HepG2 (cell line): ENCODE measurements around the gene MED12L. TPM values are rescaled to one million over a fixed set of nuclear protein-coding genes. Genes with fewer than 3 reads are reported as not detected.

Experiments used
- ATAC-seq: fragments of 200-7000 bp; cut with Tn5 transposase; 3 replicates; pipeline ENCODE4 v1.9.1; 2020; ENCODE audit warnings: mild to moderate bottlenecking, moderate library complexity
- BruUV-seq: library from RNA; stranded (reverse); fragments of 400-500 nt; replicated peaks from 2 replicates; lab custom pipeline; 2021; lab: Mats Ljungman, UMichigan
- CTCF ChIA-PET: fragments of 300-600 bp; formaldehyde crosslinking; extraction: SDS; loops from one replicate; lab custom pipeline; 2021; ENCODE audit warnings: low total read pairs, inconsistent platforms, low intra/inter-chr PET ratio; lab: Yijun Ruan, JAX
- POLR2A ChIA-PET: fragments of 350-600 bp; sonication (Branson Sonifier 250); formaldehyde crosslinking; loops from one replicate; lab custom pipeline; 2020; ENCODE audit warnings: antibody characterized with exemption, inconsistent platforms; lab: Yijun Ruan, JAX
- DNase-seq: peaks from one replicate; pipeline ENCODE4 v3.0.0-alpha.2; 2015; ENCODE audit warnings: low spot score
- FAIRE-seq: peaks from 3 replicates; lab custom pipeline; 2011; peaks lifted over from hg19 to GRCh38; lab: Jason Lieb, UNC
- H2AFZ ChIP-seq: one replicate; pipeline ENCODE4 v1.6.1; 2011; ENCODE audit warnings: low read length, inconsistent platforms
- H3K27ac ChIP-seq: fragments of 300-600 bp; 3 replicates; pipeline ENCODE4 v1.8.0; 2011; ENCODE audit warnings: mixed run types, mild to moderate bottlenecking, mixed read lengths, low read length, inconsistent platforms; ENCODE audit not compliant: insufficient read depth; ENCODE audit errors: extremely low read length
- H3K27me3 ChIP-seq, 2 experiments: fragments of 200-600 bp in 1 of 2; 2 replicates in 1 of 2; 3 replicates in 1 of 2; pipeline versions ENCODE4 v1.6.0 to v1.8.0; 2011; ENCODE audit warnings: low read length in 2 of 2, mild to moderate bottlenecking in 2 of 2, moderate library complexity in 2 of 2, inconsistent platforms in 1 of 2; ENCODE audit not compliant: insufficient read depth in 2 of 2, control insufficient read depth in 1 of 2
- H3K36me3 ChIP-seq, 2 experiments: fragments of 200-600 bp in 1 of 2; replicated peaks in 1 of 2; 2 replicates in 1 of 2; 3 replicates in 1 of 2; pipeline versions ENCODE4 v1.5.1 to v1.8.0; 2011; ENCODE audit warnings: low read length in 2 of 2, inconsistent platforms in 1 of 2; ENCODE audit not compliant: insufficient read depth in 2 of 2, control insufficient read depth in 1 of 2
- H3K4me1 ChIP-seq: 2 replicates; pipeline ENCODE4 v1.5.1; 2012; ENCODE audit warnings: low read length, inconsistent platforms; ENCODE audit not compliant: insufficient read depth
- H3K4me2 ChIP-seq: 2 replicates; pipeline ENCODE4 v1.6.0; 2011; ENCODE audit warnings: low read depth, low read length, inconsistent platforms
- H3K4me3 ChIP-seq, 3 experiments: fragments of 200-600 bp in 1 of 3; sonication (generic), shearing (Covaris generic) in 1 of 3; replicated peaks in 1 of 3; 2 replicates each; pipeline ENCODE4 v1.5.1; 2011 to 2016; ENCODE audit warnings: low read length in 3 of 3, inconsistent platforms in 2 of 3, low read depth in 2 of 3, mild to moderate bottlenecking in 2 of 3, control low read depth in 1 of 3, mixed read lengths in 1 of 3; ENCODE audit not compliant: insufficient read depth in 1 of 3
- H3K79me2 ChIP-seq: one replicate; pipeline ENCODE4 v1.6.1; 2011; ENCODE audit warnings: low read length, inconsistent platforms; ENCODE audit not compliant: insufficient read depth
- H3K9ac ChIP-seq: 2 replicates; pipeline ENCODE4 v1.6.0; 2011; ENCODE audit warnings: mild to moderate bottlenecking, low read depth, low read length, inconsistent platforms; ENCODE audit not compliant: insufficient read depth
- H3K9me3 ChIP-seq: 2 replicates; pipeline ENCODE4 v1.5.1; 2012; ENCODE audit warnings: mild to moderate bottlenecking, low read length
- H4K20me1 ChIP-seq: 2 replicates; pipeline ENCODE4 v1.6.0; 2011; ENCODE audit warnings: inconsistent platforms, mild to moderate bottlenecking, low read length, moderate library complexity; ENCODE audit not compliant: insufficient read depth
- JUND ChIP-seq: sonication (generic); formaldehyde crosslinking; IDR thresholded peaks from 2 replicates; pipeline ENCODE4 v1.8.0; 2022; ENCODE audit warnings: mild to moderate bottlenecking, missing genetic modification reagents
- KAT8 ChIP-seq: IDR thresholded peaks from 2 replicates; pipeline ENCODE4 v1.6.1; 2016; ENCODE audit warnings: missing genetic modification reagents, missing compliant biosample characterization
- MTF1 ChIP-seq: sonication (generic); formaldehyde crosslinking; IDR thresholded peaks from 2 replicates; pipeline ENCODE4 v1.5.0; 2020; ENCODE audit warnings: missing genetic modification reagents
- NFKB2 ChIP-seq: sonication (generic); formaldehyde crosslinking; IDR thresholded peaks from 2 replicates; pipeline ENCODE4 v1.4.0; 2020; ENCODE audit warnings: missing genetic modification reagents, borderline replicate concordance
- SAP130 ChIP-seq: IDR thresholded peaks from 2 replicates; pipeline ENCODE4 v1.6.1; 2016; ENCODE audit warnings: low read depth
- SIX4 ChIP-seq: sonication (generic); formaldehyde crosslinking; IDR thresholded peaks from 2 replicates; pipeline ENCODE4 v1.4.0; 2020; ENCODE audit warnings: missing genetic modification reagents
- SMARCC2 ChIP-seq: fragments of 450-650 bp; IDR thresholded peaks from 2 replicates; pipeline ENCODE4 v1.6.1; 2017; ENCODE audit warnings: antibody characterized with exemption, mild to moderate bottlenecking
- ZBTB3 ChIP-seq: sonication (generic); formaldehyde crosslinking; IDR thresholded peaks from 2 replicates; pipeline ENCODE4 v1.4.0; 2020; ENCODE audit warnings: low read depth, mild to moderate bottlenecking, moderate library complexity, missing genetic modification reagents, borderline replicate concordance
- ZNF274 ChIP-seq: sonication (generic); formaldehyde crosslinking; IDR thresholded peaks from 2 replicates; pipeline ENCODE4 v1.5.1; 2020; ENCODE audit warnings: mild to moderate bottlenecking, missing genetic modification reagents
- WGBS: methylation state at CpG from one replicate; pipeline ENCODE4 v1.1.6; 2017; ENCODE audit warnings: low lambda C conversion rate; 5-methylcytosine and 5-hydroxymethylcytosine counted together
- in situ Hi-C: cut with HindIII; loops from 2 replicates; pipeline ENCODE4 v1.10.0; 2017; ENCODE audit warnings: low pct_unique_long_range_greater_than_20kb; ENCODE audit not compliant: extremely low pct_ligation_motif_present
- intact Hi-C: fragments of 100-400 bp; cut with micrococcal nuclease; formaldehyde crosslinking; loops from one replicate; pipeline ENCODE4 v1.10.0; 2022; ENCODE audit not compliant: unreplicated experiment
- polyA plus RNA-seq, 8 experiments: library from polyadenylated mRNA; depleted of rRNA in 3 of 8; stranded (reverse) in 7 of 8; unstranded in 1 of 8; fragments of >200 nt; fragmentation: Illumina TruSeq in 4 of 8; extraction: Trizol in 4 of 8; gene quantifications; 2 replicates each; pipeline versions ENCODE4 v1.2.1 to v1.2.3, GENCODE V29; 2011 to 2016; ENCODE audit warnings: low read depth in 4 of 8, missing spikeins in 1 of 8, mixed read lengths in 1 of 8; ENCODE audit not compliant: insufficient read depth in 1 of 8
- total RNA-seq, 5 experiments: library from RNA; depleted of rRNA; stranded (reverse); fragments of >200 nt; fragmentation: Illumina TruSeq; extraction: Trizol; gene quantifications; 2 replicates each; pipeline ENCODE4 v1.2.3, GENCODE V29; 2016; ENCODE audit warnings: low read depth in 1 of 5
- TF ChIP-seq, protein P1 (sequence below): sonication (generic); formaldehyde crosslinking; IDR thresholded peaks from 2 replicates; pipeline ENCODE4 v1.4.0; 2020; ENCODE audit warnings: mild to moderate bottlenecking, missing genetic modification reagents
- TF ChIP-seq, protein P2 (sequence below): sonication (generic); formaldehyde crosslinking; IDR thresholded peaks from 2 replicates; pipeline ENCODE4 v1.4.0; 2020; ENCODE audit warnings: mild to moderate bottlenecking, missing genetic modification reagents, borderline replicate concordance

The MED12L gene
- total and polyA plus RNA-seq, 2 of the 13 experiments (the other 11 are each of a cell fraction or from before 2014, with no cell fraction given): 0.07 to 0.64 TPM

DNA sequence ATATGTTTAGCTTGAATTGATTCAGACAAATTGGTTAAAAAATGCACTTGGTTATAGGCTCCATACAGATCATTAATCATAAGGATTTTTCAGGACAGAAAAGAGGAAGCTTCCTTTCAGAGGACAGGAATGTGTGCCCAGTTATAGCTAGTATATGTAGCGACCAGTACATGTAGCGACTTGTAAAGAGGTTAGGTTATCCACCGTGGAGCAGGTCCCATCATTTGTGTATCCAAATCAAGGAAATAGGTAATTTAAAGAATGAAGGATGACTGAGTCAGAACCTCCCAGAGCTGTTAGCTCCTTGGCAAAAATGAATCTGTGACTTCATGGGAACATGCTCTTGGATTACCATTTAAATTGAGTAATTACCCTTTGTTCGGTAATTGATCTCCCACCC lies 314.9 kb downstream of the MED12L start:
- FAIRE-seq (no peak), DNase-seq (no peak), ATAC-seq (no peak)
- H3K36me3 ChIP-seq: no peaks in the 10 kb centered on the region
- H3K9me3 ChIP-seq: no peaks in the 10 kb centered on the region
- BruUV-seq: no TSS peak
- intact Hi-C loops (no loop called here), in situ Hi-C loops (no loop called here)
- no peak overlapping the region for H3K4me2 ChIP-seq
- 45% methylated on average over 4 of the region's 4 CpGs for WGBS
- H3K27ac ChIP-seq: no peak overlapping the region
- H3K4me3 ChIP-seq: no peak overlapping the region
- TF ChIP-seq ZBTB3 (CRISPR knock-in tag) (no peak), MTF1 (CRISPR knock-in tag) (no peak), SMARCC2 (no peak), SIX4 (no peak), JUND (no peak), NFKB2 (CRISPR knock-in tag) (no peak), SAP130 (no peak), ZNF274 (CRISPR knock-in tag) (no peak), KAT8 (no peak)
- TF ChIP-seq, protein P1, sequence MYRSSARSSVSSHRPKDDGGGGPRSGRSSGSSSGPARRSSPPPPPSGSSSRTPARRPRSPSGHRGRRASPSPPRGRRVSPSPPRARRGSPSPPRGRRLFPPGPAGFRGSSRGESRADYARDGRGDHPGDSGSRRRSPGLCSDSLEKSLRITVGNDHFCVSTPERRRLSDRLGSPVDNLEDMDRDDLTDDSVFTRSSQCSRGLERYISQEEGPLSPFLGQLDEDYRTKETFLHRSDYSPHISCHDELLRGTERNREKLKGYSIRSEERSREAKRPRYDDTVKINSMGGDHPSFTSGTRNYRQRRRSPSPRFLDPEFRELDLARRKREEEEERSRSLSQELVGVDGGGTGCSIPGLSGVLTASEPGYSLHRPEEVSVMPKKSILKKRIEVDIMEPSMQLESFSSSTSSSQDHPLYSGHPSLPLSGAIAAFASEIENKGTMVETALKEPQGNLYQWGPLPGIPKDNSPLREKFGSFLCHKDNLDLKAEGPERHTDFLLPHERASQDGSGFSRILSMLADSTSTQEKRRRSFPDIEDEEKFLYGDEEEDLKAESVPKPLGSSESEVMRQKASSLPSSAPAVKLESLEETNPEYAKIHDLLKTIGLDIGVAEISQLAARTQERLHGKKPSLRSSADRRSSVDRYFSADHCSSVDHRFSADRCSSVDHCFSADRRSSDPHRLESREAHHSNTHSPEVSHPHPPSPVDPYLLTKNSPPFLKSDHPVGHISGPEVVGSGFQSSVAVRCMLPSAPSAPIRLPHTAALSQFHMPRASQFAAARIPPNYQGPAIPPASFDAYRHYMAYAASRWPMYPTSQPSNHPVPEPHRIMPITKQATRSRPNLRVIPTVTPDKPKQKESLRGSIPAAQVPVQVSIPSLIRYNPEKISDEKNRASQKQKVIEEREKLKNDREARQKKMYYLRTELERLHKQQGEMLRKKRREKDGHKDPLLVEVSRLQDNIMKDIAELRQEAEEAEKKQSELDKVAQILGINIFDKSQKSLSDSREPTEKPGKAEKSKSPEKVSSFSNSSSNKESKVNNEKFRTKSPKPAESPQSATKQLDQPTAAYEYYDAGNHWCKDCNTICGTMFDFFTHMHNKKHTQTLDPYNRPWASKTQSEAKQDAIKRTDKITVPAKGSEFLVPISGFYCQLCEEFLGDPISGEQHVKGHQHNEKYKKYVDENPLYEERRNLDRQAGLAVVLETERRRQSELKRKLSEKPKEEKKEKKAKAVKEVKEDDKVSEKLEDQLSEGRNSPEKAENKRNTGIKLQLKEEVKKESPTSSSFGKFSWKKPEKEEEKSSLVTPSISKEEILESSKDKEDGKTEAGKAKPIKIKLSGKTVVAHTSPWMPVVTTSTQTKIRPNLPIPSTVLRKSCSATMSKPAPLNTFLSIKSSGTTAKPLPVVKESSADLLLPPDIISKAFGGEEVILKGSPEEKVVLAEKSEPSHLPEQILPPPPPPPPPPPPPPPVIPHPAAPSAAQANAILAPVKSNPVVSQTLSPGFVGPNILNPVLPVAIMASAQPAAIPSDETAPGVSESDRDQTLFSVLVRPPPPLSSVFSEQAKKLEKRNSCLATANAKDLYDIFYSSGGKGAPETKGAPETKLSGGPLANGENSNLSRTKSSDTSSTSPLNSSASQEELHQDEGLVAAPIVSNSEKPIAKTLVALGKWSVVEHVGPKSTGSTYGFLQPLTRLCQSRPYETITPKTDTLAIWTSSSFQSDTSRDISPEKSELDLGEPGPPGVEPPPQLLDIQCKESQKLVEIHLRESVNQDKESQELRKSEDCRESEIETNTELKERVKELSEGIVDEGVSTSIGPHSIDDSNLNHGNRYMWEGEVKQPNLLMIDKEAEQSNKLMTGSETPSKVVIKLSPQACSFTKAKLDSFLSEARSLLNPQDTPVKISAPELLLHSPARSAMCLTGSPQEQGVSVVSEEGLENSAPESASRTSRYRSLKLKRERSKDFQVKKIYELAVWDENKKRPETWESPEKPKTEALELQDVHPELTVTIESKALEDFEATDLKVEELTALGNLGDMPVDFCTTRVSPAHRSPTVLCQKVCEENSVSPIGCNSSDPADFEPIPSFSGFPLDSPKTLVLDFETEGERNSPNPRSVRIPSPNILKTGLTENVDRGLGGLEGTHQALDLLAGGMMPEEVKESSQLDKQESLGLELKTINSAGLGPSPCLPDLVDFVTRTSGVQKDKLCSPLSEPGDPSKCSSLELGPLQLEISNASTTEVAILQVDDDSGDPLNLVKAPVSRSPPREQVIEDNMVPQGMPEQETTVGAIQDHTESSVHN: no peak
- TF ChIP-seq, protein P2, sequence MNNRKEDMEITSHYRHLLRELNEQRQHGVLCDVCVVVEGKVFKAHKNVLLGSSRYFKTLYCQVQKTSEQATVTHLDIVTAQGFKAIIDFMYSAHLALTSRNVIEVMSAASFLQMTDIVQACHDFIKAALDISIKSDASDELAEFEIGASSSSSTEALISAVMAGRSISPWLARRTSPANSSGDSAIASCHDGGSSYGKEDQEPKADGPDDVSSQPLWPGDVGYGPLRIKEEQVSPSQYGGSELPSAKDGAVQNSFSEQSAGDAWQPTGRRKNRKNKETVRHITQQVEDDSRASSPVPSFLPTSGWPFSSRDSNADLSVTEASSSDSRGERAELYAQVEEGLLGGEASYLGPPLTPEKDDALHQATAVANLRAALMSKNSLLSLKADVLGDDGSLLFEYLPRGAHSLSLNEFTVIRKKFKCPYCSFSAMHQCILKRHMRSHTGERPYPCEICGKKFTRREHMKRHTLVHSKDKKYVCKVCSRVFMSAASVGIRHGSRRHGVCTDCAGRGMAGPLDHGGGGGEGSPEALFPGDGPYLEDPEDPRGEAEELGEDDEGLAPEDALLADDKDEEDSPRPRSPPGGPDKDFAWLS (CRISPR knock-in tag): no peak
- H3K4me1 ChIP-seq: no peaks in the 10 kb centered on the region
- H3K79me2 ChIP-seq: no peaks in the 10 kb centered on the region
- H3K9ac ChIP-seq: no peak overlapping the region
- ChIA-PET POLR2A (no interaction called here), CTCF (no interaction called here)
- no peak overlapping the region for H2AFZ ChIP-seq
- no peaks in the 10 kb centered on the region for H4K20me1 ChIP-seq
- H3K27me3 ChIP-seq: no peaks in the 10 kb centered on the region
